ENCODE measurements around the gene CHDH.

- TF ChIP-seq, protein P1, sequence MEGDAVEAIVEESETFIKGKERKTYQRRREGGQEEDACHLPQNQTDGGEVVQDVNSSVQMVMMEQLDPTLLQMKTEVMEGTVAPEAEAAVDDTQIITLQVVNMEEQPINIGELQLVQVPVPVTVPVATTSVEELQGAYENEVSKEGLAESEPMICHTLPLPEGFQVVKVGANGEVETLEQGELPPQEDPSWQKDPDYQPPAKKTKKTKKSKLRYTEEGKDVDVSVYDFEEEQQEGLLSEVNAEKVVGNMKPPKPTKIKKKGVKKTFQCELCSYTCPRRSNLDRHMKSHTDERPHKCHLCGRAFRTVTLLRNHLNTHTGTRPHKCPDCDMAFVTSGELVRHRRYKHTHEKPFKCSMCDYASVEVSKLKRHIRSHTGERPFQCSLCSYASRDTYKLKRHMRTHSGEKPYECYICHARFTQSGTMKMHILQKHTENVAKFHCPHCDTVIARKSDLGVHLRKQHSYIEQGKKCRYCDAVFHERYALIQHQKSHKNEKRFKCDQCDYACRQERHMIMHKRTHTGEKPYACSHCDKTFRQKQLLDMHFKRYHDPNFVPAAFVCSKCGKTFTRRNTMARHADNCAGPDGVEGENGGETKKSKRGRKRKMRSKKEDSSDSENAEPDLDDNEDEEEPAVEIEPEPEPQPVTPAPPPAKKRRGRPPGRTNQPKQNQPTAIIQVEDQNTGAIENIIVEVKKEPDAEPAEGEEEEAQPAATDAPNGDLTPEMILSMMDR (IDR thresholded peaks at IDR 0.05) = no peak
- no peak for TF ChIP-seq POLR2A (IDR thresholded peaks at IDR 0.05)
These were observed 412 bp downstream of the CHDH start for GRCh38 chr3:53845881-53846133.
